IMR-90 (cell line): Measurements from ENCODE around the gene KRT36. TPM values are rescaled to one million over a fixed set of nuclear protein-coding genes. Genes with fewer than 3 reads are reported as not detected.

ENCODE experiments used
- ATAC-seq: fragments of 200-7000 bp; cut with Tn5 transposase; 2 replicates; pipeline ENCODE4 v1.9.1; 2020; ENCODE audit warnings: low read depth, mild to moderate bottlenecking, moderate library complexity
- BruUV-seq: library from RNA; stranded (reverse); fragments of 400-500 nt; replicated peaks from 2 replicates; lab custom pipeline; 2021; lab: Mats Ljungman, UMichigan
- CTCF ChIA-PET: fragments of 300-600 bp; formaldehyde crosslinking; extraction: SDS; loops from one replicate; lab custom pipeline; 2021; ENCODE audit warnings: antibody characterized with exemption; lab: Yijun Ruan, JAX
- POLR2A ChIA-PET: fragments of 300-600 bp; sonication (Branson Sonifier 250); formaldehyde crosslinking; loops from one replicate; lab custom pipeline; 2022; ENCODE audit warnings: antibody characterized with exemption; ENCODE audit not compliant: unreplicated experiment; lab: Charles Lee
- DNase-seq: peaks from one replicate; pipeline ENCODE4 v3.0.0; 2013
- H2AFZ ChIP-seq: replicated peaks from 2 replicates; pipeline ENCODE3; 2013; ENCODE audit warnings: low read length, mild to moderate bottlenecking; ENCODE audit not compliant: poor library complexity
- H2AK5ac ChIP-seq: 2 replicates; pipeline ENCODE4 v1.6.1; 2013; ENCODE audit warnings: low read depth, low read length, inconsistent platforms
- H2AK9ac ChIP-seq: replicated peaks from 2 replicates; pipeline ENCODE3; 2013; ENCODE audit warnings: mild to moderate bottlenecking, low read depth, low read length, moderate library complexity; ENCODE audit not compliant: poor library complexity
- H2BK120ac ChIP-seq: 2 replicates; pipeline ENCODE4 v1.6.1; 2013; ENCODE audit warnings: low read depth, low read length, inconsistent platforms
- H2BK15ac ChIP-seq: 3 replicates; pipeline ENCODE4 v1.6.1; 2013; ENCODE audit warnings: low read depth, low read length, inconsistent platforms
- H2BK20ac ChIP-seq: 2 replicates; pipeline ENCODE4 v1.6.1; 2013; ENCODE audit warnings: low read depth, mild to moderate bottlenecking, inconsistent platforms, low read length, moderate library complexity
- H2BK5ac ChIP-seq: 2 replicates; pipeline ENCODE4 v1.6.1; 2013; ENCODE audit warnings: mild to moderate bottlenecking, low read depth, low read length, inconsistent platforms; ENCODE audit not compliant: poor library complexity, severe bottlenecking
- H3K14ac ChIP-seq: replicated peaks from 2 replicates; pipeline ENCODE4 v1.6.1; 2013; ENCODE audit warnings: low read depth, low read length, inconsistent platforms
- H3K18ac ChIP-seq: 2 replicates; pipeline ENCODE4 v1.6.1; 2013; ENCODE audit warnings: low read depth, low read length, control low read depth
- H3K23ac ChIP-seq: 2 replicates; pipeline ENCODE4 v1.6.1; 2013; ENCODE audit warnings: low read depth, low read length, inconsistent platforms
- H3K27ac ChIP-seq: 2 replicates; pipeline ENCODE4 v1.5.1; 2013; ENCODE audit warnings: mild to moderate bottlenecking, control low read depth, low read length; ENCODE audit not compliant: insufficient read depth
- H3K27me3 ChIP-seq: 2 replicates; pipeline ENCODE4 v1.6.1; 2013; ENCODE audit warnings: low read length; ENCODE audit not compliant: control insufficient read depth, insufficient read depth
- H3K36me3 ChIP-seq: 2 replicates; pipeline ENCODE4 v1.6.1; 2013; ENCODE audit warnings: low read length, mixed read lengths; ENCODE audit not compliant: control insufficient read depth, insufficient read depth
- H3K4ac ChIP-seq: 2 replicates; pipeline ENCODE4 v1.6.1; 2013; ENCODE audit warnings: low read depth, low read length, inconsistent platforms
- H3K4me1 ChIP-seq: 2 replicates; pipeline ENCODE4 v1.6.1; 2013; ENCODE audit warnings: low read length, mixed read lengths; ENCODE audit not compliant: control insufficient read depth, insufficient read depth
- H3K4me2 ChIP-seq: 2 replicates; pipeline ENCODE4 v1.6.1; 2013; ENCODE audit warnings: low read depth, mild to moderate bottlenecking, control low read depth, low read length, moderate library complexity
- H3K4me3 ChIP-seq: 2 replicates; pipeline ENCODE4 v1.5.1; 2013; ENCODE audit warnings: low read depth, mild to moderate bottlenecking, control low read depth, low read length, moderate library complexity; ENCODE audit not compliant: insufficient read depth
- H3K56ac ChIP-seq: 2 replicates; pipeline ENCODE4 v1.6.1; 2013; ENCODE audit warnings: low read length, inconsistent platforms; ENCODE audit not compliant: insufficient read depth; ENCODE audit errors: extremely low read depth
- H3K79me1 ChIP-seq, 2 experiments: 2 replicates each; pipeline ENCODE4 v1.6.1; 2013; ENCODE audit warnings: low read length in 2 of 2, inconsistent platforms in 1 of 2, low read depth in 1 of 2
- H3K9ac ChIP-seq: 2 replicates; pipeline ENCODE4 v1.6.1; 2013; ENCODE audit warnings: low read depth, low read length, control low read depth
- H3K9me1 ChIP-seq: 2 replicates; pipeline ENCODE4 v1.6.1; 2013; ENCODE audit warnings: low read length, inconsistent platforms; ENCODE audit not compliant: insufficient read depth
- H3K9me3 ChIP-seq: 2 replicates; pipeline ENCODE4 v1.6.1; 2013; ENCODE audit warnings: low read length; ENCODE audit not compliant: control insufficient read depth, insufficient read depth
- H4K20me1 ChIP-seq: 2 replicates; pipeline ENCODE4 v1.6.1; 2013; ENCODE audit warnings: low read length, inconsistent platforms; ENCODE audit not compliant: insufficient read depth
- H4K5ac ChIP-seq: 2 replicates; pipeline ENCODE4 v1.6.1; 2013; ENCODE audit warnings: mild to moderate bottlenecking, low read depth, low read length, control low read depth
- H4K8ac ChIP-seq, 2 experiments: 2 replicates each; pipeline ENCODE4 v1.6.1; 2013; ENCODE audit warnings: low read depth in 2 of 2, low read length in 2 of 2, control low read depth in 1 of 2, inconsistent platforms in 1 of 2
- H4K91ac ChIP-seq: 2 replicates; pipeline ENCODE4 v1.6.1; 2013; ENCODE audit warnings: low read depth, low read length, inconsistent platforms; ENCODE audit not compliant: insufficient read depth
- CEBPB ChIP-seq: IDR thresholded peaks from 2 replicates; pipeline ENCODE4 v1.6.1; 2012; ENCODE audit warnings: low read depth, low read length, improper control_type of control experiment
- FOS ChIP-seq: fragments of 150-350 bp; IDR thresholded peaks from 2 replicates; pipeline ENCODE4 v1.6.1; 2016; ENCODE audit warnings: low read depth, low read length
- MAFK ChIP-seq: IDR thresholded peaks from 2 replicates; pipeline ENCODE4 v1.6.1; 2012; ENCODE audit warnings: low read depth, low read length, improper control_type of control experiment
- MAZ ChIP-seq: IDR thresholded peaks from 2 replicates; pipeline ENCODE4 v1.6.1; 2012; ENCODE audit warnings: low read depth, mild to moderate bottlenecking, low read length, improper control_type of control experiment, moderate library complexity, borderline replicate concordance
- WGBS, 2 experiments: methylation state at CpG; one replicate each; pipeline versions ENCODE4 v1.1.5 to v1.1.7; 2013; ENCODE audit warnings: missing lambda C conversion rate in 2 of 2; ENCODE audit not compliant: insufficient read length in 1 of 2; ENCODE audit errors: extremely low coverage in 2 of 2; 5-methylcytosine and 5-hydroxymethylcytosine counted together
- dilution Hi-C: fragments of 300-500 bp; cut with HindIII; formaldehyde crosslinking; loops from one replicate; pipeline ENCODE4 v1.14.3; 2018; ENCODE audit warnings: low sequenced_read_pairs; ENCODE audit not compliant: unreplicated experiment
- in situ Hi-C: fragments of 300-500 bp; cut with MboI; formaldehyde crosslinking; loops from 3 replicates; pipeline ENCODE4 v1.14.3; 2019; ENCODE audit warnings: low sequenced_read_pairs, inconsistent platforms, mixed read lengths
- intact Hi-C: fragments of 100-400 bp; cut with micrococcal nuclease; formaldehyde crosslinking; loops from 2 replicates; pipeline ENCODE4 v1.10.0; 2022
- polyA plus RNA-seq, 3 experiments: library from polyadenylated mRNA; depleted of rRNA; stranded (reverse); fragments of >200 nt; gene quantifications; 2 replicates each; pipeline ENCODE4 v1.2.3, GENCODE V29; 2012; ENCODE audit warnings: low replicate concordance in 1 of 3
- total RNA-seq: library from RNA; depleted of rRNA; stranded (reverse); fragments of >200 nt; gene quantifications from 2 replicates; pipeline ENCODE4 v1.2.3, GENCODE V29; 2012

The KRT36 gene
- total and polyA plus RNA-seq, 2 of the 4 experiments (the other 2 are of a cell fraction) = not detected

- Histone ChIP-seq H2AK5ac (no peak overlapping the region), H2BK15ac (no peak overlapping the region), H3K9me3 (no peaks in the 10 kb centered on the region), H3K23ac (no peak overlapping the region), H4K20me1 (no peaks in the 10 kb centered on the region), H3K9me1 (peaks cover 12% of the 10 kb centered on the region), H2BK120ac (no peak overlapping the region), H4K8ac (no peak overlapping the region), H3K27me3 (no peaks in the 10 kb centered on the region), H2BK5ac (no peak overlapping the region), H3K4me2 (no peak overlapping the region), H3K4ac (no peak overlapping the region), H4K91ac (no peak overlapping the region), H3K4me1 (peaks cover 15% of the 10 kb centered on the region), H3K18ac (no peak overlapping the region), H3K27ac (no peak overlapping the region), H4K5ac (no peak overlapping the region), H3K4me3 (no peak overlapping the region), H3K56ac (no peak overlapping the region), H2AFZ (no peak overlapping the region), H3K9ac (no peak overlapping the region), H3K14ac (no peak overlapping the region), H3K36me3 (no peaks in the 10 kb centered on the region), H3K79me1 (no peaks in the 10 kb centered on the region), H2BK20ac (no peak overlapping the region), H2AK9ac (no peak overlapping the region)
- no peak for TF ChIP-seq CEBPB
- no peak for TF ChIP-seq MAZ
- no peak for TF ChIP-seq FOS
- no peak for TF ChIP-seq MAFK
- ChIA-PET CTCF (no interaction called here), POLR2A (no interaction called here)
- dilution Hi-C loops (no loop called here), intact Hi-C loops (no loop called here), in situ Hi-C loops (no loop called here)
- WGBS, 2 experiments = no CpG with 5 or more reads among the region's 2 CpGs
- ATAC-seq (no peak), DNase-seq (no peak)
- BruUV-seq = no TSS peak
Observed at GRCh38 chr17:41491476-41491875, 1.8 kb upstream of the KRT36 start.
